ENCODE data around the gene AFAP1L2. TPM values are rescaled to one million over a fixed set of nuclear protein-coding genes. Genes with fewer than 3 reads are reported as not detected.
"Not testable (repeated sequence)": the region's sequence is repeated elsewhere in the genome, so short reads cannot be mapped to it uniquely, and the experiment has no call there.

The AFAP1L2 gene
- total RNA-seq, 2 experiments from 2014 or later = 3.2 to 3.4 TPM

DNA sequence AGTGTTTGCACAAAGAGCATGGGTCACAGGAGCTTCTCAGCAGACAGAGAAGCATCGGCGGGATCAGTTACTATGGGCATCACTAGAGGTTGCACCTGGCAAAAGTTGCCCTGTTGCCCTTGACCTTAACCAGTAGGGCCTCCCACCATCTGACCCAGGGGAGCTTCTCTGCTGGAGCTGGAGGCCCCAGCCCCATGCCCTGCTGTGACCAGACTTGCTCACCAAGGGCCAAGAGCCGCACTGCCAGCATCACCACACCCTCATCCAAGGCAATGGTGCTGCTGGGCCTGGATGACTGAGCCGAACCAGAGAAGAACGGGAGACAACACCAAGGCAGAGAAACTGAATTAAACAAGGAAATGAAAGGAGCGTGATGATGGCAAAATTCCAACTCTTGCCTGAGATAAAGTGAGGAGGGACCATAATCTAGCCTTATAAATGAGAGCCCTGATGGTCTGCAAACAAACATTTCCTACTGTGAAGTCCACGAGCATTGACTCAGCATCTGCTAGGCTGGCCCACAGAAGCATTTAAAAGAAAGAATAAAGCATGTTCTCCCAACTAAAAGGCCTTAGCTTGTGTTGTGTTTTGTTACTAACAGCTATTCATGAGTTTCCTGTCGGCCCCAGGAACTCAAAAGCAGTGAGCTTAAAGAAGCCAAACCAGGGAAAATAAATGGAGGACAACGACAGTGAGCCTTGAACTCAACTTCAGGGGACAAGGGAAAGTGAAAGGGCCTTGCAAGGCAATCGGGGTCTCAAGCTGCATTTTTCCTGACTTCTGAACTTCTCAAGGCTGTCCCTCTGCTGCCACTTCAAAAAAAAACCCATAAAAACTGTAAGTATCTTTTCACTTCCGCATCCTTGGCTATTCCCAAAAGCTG, 60.4 kb downstream of the AFAP1L2 start:
- ChIA-PET CTCF (no interaction called here), POLR2A (no interaction called here)

DNA sequence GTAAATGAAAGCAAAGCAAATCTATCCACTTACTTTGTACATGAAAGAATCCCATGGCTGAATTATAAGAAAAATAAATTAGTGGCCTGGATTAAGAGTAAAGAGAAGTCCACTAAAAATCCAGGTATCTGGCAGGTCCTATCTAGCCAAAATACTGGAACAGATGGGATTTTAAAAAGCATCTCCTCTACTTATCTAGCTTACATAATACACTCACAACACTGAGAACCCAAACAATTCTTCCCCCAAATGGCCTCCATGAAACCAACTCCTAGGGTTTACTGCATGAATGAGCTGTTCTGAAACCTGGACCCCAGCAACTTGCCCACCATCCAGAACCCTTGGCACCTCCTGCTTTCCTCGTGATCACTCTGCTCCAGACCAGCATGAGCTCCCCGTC, 61.3 kb downstream of the AFAP1L2 start:
- CTCF ChIA-PET = no interaction called here

DNA sequence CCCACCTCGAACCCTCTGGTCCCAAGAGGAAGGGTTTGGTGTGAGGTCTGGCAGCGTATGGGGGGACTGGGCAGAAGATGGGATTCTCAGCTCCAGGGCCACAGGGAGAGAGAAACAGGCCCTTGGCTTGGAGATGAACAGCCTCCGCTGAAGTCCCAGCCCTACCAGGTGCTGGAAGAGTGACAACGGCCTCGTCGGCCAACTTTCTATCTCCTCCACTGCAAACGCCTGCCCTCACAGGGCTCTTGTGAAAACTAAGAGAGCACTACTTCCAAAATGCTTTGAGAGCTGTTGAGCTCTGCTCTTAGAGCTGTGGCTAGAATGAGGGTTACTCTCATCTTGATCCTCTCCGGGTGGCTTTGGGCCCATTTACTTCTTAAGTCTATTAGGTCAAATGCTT, 63.5 kb downstream of the AFAP1L2 start:
- CTCF ChIA-PET = no interaction called here

More for the DNA sequence above, 61.3 kb downstream of the AFAP1L2 start:
- POLR2A ChIA-PET = interaction anchor here (0.7 kb wide), 1 partner anchor 199 kb away, joined by 3 read pairs; no protein-coding TSS in a partner anchor

DNA sequence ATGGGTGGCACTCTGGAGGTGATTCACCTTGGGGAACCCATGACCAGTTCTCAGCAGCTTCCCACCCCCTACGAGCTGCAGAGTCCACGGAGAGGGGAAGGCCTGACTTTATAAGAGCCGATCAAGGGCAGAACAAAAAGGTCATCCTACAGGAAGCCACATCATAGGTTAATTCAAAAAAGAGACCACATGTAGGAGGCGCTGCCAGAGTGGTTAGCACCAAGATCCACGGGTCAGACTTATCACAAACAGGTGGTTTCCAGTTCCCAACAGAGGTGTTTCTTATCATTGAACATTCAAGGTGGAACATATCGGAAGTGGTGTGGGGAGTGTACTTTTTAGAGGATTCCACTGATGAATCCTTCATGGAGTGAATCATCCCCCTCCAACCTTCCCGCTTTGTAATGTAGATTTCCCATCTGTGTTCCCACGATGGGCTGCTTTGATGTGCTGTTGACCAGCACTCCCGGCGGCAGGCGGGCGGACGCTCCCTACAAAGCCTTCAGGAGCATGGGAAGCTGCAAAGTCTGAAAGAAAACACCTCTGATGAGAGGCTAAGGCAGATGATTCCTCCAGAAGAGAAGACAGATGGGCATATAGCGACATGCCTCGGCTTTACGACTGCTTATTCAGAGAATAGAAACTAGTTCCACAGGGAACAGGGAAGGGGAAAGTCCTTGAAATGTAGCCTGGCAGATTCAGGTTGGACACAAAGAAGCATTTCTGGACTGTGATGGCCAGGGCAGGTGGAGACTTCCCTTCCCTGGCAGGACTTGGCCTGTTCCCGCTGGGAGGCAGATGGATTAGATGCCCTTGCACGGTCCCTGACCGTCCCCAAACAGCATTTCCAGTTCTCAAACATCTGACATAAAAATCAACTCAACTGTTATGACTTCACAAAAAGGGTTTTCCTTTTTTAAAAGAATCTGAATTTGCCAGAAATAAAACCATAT, 66.5 kb downstream of the AFAP1L2 start:
- CTCF ChIA-PET = no interaction called here
- POLR2A ChIA-PET = no interaction called here

More for the DNA sequence above, 63.5 kb downstream of the AFAP1L2 start:
- POLR2A ChIA-PET = no interaction called here

DNA sequence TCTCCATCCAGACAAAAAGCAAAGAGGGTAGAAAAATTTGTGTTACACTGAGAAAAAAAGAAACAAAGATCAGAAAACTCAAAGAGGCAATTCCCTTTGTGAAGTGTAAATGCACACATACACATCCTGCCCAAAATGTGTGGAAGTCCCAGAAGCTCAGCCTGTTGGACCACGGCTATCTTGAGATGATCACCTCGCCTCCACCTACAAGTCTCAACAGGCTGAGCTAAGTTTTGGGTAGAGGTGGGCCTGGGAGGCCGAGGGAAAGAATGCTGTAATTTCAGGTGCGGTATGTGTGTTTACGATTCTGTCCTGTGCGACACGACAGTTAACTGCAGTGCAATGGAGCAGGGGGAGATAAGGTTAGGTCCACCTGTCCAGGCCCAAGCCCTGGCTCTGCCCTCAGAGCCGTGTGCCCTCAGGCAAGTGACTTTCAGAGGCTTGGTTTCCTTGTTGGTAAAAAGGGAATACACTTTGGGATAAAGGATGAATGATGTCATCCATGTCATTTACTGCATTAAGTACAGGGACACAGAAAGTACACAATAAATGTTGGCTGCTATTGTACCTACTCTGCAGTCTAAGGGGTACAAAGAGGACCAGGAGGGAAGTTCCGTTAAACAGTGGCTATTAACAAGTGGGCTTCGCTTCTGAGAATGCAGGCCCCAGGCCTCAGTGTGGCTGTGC, 67.3 kb downstream of the AFAP1L2 start:
- ChIA-PET POLR2A (no interaction called here), CTCF (no interaction called here)

DNA sequence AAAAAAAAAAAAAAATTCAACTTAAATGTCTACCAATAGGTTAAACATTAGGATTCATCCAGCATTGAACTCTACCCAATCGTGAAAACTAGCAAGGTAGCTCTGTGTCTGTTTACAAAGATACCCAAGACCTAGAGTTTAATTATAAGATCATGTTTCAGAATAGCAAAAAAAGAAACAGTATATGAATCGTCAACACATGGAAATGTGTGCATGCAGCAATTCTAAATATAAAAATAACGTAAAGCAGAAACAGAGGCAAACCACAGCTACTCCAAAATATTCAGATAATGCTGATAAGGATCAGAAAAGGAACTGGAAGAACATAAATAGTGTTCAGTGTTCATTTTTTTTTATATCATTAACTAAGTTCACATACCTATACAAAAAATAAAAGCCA, 68.7 kb downstream of the AFAP1L2 start:
- ChIA-PET CTCF (no interaction called here), POLR2A (no interaction called here)

DNA sequence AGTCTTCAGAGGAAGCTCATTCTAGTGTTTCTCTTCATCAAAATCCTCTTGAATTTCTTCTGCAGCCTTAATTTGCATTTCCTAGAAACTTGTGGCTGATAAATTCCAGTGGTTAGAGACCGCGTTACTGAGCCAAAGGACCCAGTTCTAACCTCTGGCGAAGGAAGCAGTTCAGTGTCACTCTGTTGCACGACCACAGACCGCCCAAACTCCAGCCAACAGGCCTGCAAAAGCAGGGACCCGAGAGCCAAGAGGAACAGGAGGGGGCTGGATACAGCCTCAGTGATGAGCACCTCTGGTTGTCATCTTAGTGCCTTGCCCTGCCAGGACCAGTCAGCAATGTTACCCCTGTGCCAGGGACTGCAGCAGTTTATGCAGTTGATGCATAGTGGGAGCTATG, 70.0 kb downstream of the AFAP1L2 start:
- CTCF ChIA-PET = no interaction called here
- POLR2A ChIA-PET = no interaction called here

DNA sequence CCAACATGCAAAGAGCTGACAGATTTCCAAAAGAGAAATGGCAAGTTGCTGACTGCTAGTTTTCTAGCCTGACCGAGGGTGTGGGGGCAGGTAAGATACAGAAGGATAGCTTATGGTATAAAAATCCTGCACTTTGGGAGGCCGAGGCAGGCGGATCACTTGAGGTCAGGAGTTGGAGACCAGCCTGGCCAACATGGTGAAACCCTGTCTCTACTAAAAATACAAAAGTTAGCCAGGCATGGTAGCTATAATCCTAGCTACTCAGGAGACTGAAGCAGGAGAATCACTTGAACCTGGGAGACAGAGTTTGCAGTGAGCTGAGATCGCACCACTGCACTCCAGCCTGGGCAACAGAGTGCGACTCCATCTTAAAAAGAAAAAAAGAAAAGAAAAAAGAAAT, 70.9 kb downstream of the AFAP1L2 start:
- CTCF ChIA-PET, POLR2A ChIA-PET: not testable (repeated sequence)

DNA sequence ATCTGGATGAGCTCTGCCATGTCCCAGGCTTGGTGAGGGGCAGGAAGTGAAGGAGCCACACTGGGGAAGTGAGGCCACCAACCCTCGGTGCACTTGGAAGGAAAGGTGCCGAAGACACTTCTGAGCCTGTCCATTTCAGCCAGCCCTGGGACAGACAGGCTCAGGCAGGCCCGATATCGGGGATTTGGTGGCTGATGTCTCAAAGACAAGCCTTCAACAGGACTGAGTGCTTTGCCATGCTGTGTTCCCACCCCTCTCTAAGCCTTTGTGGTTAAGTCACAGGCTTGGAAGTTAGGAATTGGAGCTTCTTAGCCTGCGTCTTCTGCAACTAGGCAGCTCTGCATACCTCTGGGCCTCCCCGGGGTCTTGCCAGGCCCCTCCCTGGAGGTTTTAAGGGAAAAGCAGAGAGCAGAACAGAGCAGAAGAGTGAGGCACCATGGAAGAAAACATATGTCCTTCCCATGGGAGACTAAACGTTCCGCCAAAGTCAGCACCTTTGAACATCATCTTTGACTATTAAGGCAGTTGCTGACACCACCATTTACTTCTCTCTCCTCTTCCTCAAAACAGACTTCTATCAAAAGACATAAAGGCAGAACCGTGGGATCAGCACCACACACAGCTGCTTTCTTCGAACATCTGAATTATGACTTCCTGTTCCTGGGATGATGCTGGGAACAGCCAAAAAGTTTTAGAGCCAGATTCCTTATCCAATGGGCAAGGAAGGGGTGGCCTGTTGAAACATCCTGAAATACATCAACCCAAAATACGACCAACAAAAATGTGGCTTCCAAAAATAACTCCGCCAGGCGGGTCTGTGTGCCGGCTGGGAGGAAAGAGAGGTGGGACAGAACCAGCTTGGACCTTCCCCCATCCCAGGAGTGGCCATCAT, 71.8 kb downstream of the AFAP1L2 start:
- CTCF ChIA-PET = no interaction called here
- POLR2A ChIA-PET = no interaction called here

DNA sequence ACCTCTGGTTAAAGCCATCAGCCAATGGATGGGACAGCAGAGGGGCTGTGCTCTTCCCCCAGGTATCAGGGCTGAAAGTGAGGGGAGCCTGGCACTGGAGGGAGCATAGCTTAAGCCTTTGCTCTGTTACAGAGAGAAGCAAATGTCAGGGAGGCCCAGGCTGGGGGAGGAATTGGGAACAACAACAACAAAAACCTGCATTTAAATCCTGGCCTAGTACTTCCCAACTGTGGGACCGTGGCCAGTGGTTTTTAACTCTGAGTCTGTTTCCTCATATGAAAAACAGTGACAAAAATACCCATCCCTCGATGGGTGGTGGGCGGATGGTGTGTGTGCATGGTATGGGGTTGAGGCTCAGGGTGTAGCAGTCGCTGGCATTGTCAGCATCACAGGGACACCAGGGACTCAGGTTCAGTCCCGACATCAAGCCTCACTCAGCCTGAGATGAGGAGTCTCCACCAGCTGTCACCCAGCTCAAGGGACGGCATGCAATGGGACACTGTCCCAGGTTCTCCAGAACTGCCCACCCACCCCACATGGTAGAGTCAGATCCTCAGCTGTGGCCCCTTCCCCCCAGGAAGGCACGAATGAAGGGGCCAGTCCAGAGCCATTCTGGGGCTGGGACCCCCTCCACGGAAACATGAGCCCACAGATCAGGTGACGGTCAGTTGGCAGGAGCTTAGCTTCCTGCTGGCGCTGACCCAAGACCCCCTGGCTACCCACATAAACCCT, 74.5 kb downstream of the AFAP1L2 start:
- ChIA-PET POLR2A (no interaction called here), CTCF (interaction anchor here (1.5 kb wide), 1 partner anchor 25 kb away, joined by 3 read pairs; no protein-coding TSS in a partner anchor)

DNA sequence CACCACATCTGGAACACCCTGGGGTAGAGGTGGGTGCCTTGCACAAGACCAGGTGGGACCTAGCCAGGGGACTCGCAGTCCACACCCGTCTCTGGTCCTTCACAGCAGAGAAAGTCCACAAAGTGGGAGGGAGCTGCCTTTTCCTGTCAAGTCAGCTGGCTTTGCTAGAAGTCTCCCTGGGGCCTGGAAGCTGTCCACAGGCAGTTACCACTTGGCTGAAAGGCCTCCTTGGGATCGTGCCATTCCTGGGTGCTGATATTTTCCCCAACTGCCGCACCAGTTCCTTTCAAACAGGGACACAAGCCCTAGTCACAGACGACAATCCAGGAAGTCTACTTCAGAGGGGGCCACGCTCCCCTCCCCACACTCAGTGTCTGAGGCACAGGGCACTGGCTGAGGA, 75.4 kb downstream of the AFAP1L2 start:
- POLR2A ChIA-PET = no interaction called here
- CTCF ChIA-PET = no interaction called here

DNA sequence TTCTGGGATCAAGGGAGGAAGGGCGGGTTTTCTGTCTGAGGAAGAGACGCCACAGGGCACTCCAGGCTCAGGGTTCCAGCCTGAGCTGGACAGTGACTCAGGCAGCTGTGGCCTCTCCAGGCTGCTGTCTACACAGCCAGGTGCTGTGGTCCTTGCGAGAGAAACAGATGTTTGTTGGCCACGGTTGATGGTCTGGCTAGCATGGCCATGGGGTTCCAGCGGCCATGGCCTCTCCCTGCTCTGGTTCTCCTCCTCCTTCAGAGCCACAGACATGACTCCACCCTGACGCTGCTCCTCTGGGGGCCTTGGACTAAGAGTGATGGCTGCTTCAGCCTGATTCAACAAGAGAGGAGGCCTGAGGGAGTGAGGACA, 75.9 kb downstream of the AFAP1L2 start:
- CTCF ChIA-PET = no interaction called here
- POLR2A ChIA-PET = no interaction called here

DNA sequence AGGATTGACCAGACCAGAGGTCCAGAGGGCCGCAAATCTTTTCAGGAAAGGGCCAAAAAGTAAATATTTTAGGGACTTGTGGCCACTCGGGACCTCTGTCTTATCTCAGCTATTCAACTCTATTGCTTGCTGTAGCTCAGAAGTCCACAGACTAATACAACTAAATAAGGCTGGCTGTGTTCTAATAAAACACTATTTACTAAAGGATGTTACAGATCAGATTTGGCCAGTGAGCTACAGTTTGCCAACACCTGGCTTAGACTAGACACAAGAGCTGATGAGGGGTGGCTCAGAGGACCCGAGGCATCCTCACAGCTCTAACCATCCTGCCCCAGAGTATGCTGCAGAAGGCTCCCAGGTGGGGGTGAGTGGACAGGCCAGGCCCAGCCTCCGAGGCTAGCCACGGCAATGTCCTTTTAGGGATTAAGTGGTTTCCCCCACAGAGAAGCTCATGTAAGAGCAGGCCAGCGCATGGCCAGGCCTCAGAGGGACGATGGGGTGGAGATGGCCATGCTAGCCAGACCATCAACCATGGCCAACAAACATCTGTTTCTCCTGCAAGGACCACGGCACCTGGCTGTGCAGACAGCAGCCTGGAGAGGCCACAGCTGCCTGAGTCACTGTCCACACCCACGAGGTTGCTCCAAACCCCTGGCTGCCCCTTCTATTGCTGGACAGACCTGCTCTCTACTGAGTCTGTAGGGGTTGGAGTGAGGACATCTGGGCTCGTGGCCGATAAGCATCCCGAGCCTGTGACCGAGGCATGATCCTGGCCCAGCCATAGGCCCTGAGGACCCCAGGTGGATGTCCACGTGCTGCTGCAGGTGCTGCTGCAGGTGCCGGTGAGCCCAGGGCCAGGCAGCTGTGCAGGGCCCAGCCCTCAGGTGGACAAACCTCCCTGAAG, 76.5 kb downstream of the AFAP1L2 start:
- CTCF ChIA-PET = no interaction called here

DNA sequence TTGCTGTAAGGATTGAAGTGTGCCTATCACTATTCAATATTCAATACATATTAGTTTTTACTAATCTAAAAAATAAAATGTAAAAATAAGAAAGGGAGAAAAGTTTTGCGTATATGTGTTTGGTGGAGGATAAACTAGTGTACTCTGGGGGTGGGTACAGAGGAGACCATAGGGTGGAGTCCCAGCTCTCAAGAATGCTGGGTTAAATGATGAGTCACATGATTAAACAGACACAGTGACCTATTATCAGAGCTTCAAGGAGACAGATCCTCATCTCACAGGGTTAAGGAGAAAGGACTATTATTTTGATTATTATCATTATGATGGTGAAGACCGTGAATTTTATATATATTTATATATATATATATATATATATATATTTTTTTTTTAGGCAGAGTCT, 77.5 kb downstream of the AFAP1L2 start:
- ChIA-PET POLR2A (no interaction called here), CTCF (no interaction called here)

More for the DNA sequence above, 76.5 kb downstream of the AFAP1L2 start:
- POLR2A ChIA-PET = no interaction called here

DNA sequence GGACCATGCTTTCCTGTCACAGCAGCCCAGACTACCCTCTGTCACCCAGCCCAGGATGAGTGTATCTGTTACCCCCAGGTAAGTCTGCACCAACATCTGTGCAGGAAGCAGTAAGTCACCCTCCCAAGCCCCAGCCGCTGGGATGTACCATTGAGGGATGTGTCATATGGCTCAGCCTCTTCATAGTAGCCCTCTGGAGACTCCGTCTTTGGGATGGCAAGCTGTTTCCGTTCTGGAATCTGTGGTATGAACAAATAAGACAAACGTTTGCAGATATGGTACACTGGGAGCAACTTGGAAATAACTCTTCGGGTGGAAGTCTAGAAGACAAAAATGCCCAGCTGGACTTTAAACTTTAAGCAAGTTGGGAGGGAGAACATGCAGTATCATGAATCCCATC, 81.3 kb downstream of the AFAP1L2 start:
- POLR2A ChIA-PET = no interaction called here
- CTCF ChIA-PET = no interaction called here

DNA sequence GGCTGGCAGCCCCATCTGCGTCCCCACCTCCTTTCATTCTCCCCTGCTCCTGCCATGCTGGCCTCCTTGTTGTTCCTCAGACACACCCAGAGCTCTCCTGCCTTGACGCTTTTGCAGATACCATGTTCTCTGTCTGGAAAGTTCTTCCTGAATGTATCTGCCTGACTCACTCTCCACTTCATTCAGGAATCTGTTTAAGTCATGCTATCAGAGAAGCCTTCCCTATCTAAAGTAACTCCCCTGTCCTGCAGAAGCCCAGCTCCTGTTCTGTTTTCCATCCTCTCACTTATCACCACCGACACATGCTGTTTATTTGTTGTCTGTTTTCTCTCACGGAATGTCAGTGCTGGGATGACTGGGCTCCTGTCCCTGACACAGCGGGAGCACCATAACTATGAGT, 82.0 kb downstream of the AFAP1L2 start:
- ChIA-PET POLR2A (no interaction called here), CTCF (no interaction called here)

DNA sequence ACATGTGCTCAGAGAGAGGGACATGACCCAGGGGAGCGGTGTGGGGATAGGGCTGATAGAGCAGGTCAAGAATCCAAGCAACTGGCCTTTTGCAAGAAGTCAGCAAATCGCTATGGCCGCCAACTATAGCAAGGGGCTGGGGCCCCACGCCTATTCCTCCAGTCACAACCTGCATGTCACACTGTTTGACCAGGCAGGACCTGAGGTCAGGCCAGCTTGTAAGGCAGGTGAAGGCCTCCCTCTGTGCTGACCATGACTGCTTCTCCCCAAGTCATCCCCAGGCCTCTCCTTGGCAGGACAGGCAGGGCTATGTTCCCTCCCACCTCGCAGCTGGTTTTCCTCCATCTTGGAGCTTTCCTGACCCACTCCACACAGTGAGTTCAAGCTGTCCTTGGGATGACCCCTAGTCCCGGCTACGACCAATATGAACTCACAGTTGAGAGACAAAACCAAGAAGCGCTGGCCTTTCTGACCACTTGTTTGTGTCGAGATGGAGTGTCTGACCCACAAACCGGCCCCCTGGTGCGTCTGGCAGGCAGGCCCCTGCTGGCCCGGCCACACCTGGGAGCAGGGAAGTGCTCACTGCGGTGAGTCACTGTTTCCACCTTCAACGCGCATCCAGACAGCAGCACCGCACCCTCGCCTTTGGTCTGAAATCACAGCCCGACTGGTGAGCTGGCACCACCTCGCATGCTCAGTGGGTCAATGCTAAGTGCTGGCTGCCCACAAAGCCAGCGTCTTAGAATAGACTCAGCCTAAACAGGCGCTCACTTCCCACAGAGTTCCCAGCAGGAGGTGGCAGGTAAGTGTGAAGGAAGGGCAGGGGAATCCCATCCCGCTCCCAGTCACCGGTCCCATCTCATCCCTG, 83.8 kb downstream of the AFAP1L2 start:
- ChIA-PET CTCF (no interaction called here), POLR2A (no interaction called here)
